GM23338 (cell line): ENCODE results near the gene WDR13. TPM values are rescaled to one million over a fixed set of nuclear protein-coding genes. Genes with fewer than 3 reads are reported as not detected.

Experiments
- ATAC-seq: fragments of 200-7000 bp; cut with Tn5 transposase; 3 replicates; pipeline ENCODE4 v1.9.1; 2020
- DNase-seq: peaks from one replicate; pipeline ENCODE4 v3.0.0-alpha.2; 2015; ENCODE audit warnings: low spot score
- H2AFZ ChIP-seq: fragments of 200-600 bp; sonication (generic); 2 replicates; pipeline ENCODE4 v1.8.0; 2016; ENCODE audit warnings: antibody characterized with exemption, mild to moderate bottlenecking, moderate library complexity
- H3F3A ChIP-seq: fragments of 200-600 bp; sonication (generic); replicated peaks from 2 replicates; pipeline ENCODE4 v1.8.0; 2017; ENCODE audit warnings: antibody characterized with exemption, mixed run types, low read depth
- H3K27ac ChIP-seq: fragments of 200-600 bp; sonication (generic); 2 replicates; pipeline ENCODE4 v1.6.1; 2016; ENCODE audit warnings: low read depth
- H3K27me3 ChIP-seq: fragments of 200-600 bp; sonication (generic); 2 replicates; pipeline ENCODE4 v1.8.0; 2016; ENCODE audit warnings: mild to moderate bottlenecking, mixed run types, moderate library complexity; ENCODE audit not compliant: insufficient read depth
- H3K36me3 ChIP-seq: fragments of 200-600 bp; sonication (generic); 2 replicates; pipeline ENCODE4 v1.8.0; 2016; ENCODE audit warnings: mild to moderate bottlenecking; ENCODE audit not compliant: insufficient read depth
- H3K4me1 ChIP-seq: fragments of 200-600 bp; sonication (generic); 2 replicates; pipeline ENCODE4 v1.8.0; 2016; ENCODE audit warnings: mild to moderate bottlenecking, moderate library complexity; ENCODE audit not compliant: insufficient read depth
- H3K4me2 ChIP-seq: fragments of 200-600 bp; sonication (generic); 2 replicates; pipeline ENCODE4 v1.7.1; 2017; ENCODE audit warnings: mixed run types
- H3K4me3 ChIP-seq: fragments of 200-600 bp; sonication (generic); 2 replicates; pipeline ENCODE4 v1.6.1; 2016; ENCODE audit warnings: mixed run types
- H3K79me2 ChIP-seq: fragments of 200-600 bp; sonication (generic); replicated peaks from 2 replicates; pipeline ENCODE4 v1.8.0; 2017; ENCODE audit warnings: mild to moderate bottlenecking; ENCODE audit not compliant: insufficient read depth
- H3K9me2 ChIP-seq: fragments of 200-600 bp; sonication (generic); 2 replicates; pipeline ENCODE4 v1.8.0; 2017; ENCODE audit not compliant: insufficient read depth
- H4K20me1 ChIP-seq: fragments of 200-600 bp; sonication (generic); replicated peaks from 2 replicates; pipeline ENCODE4 v1.8.0; 2017; ENCODE audit warnings: mild to moderate bottlenecking; ENCODE audit not compliant: insufficient read depth
- H3K27ac Mint-ChIP-seq: 2 replicates; pipeline ENCODE4 v1.8.0; 2020; ENCODE audit warnings: inconsistent platforms, mild to moderate bottlenecking, moderate library complexity, mixed read lengths
- H3K27me3 Mint-ChIP-seq: 3 replicates; pipeline ENCODE4 v1.8.0; 2022; ENCODE audit warnings: low read depth, mild to moderate bottlenecking, moderate library complexity, mixed read lengths, inconsistent platforms; ENCODE audit not compliant: insufficient read depth, poor library complexity
- H3K36me3 Mint-ChIP-seq: 3 replicates; pipeline ENCODE4 v1.8.0; 2021; ENCODE audit warnings: low read depth, mild to moderate bottlenecking, inconsistent platforms, moderate library complexity, mixed read lengths
- H3K4me1 Mint-ChIP-seq: 3 replicates; pipeline ENCODE4 v1.8.0; 2020; ENCODE audit warnings: mild to moderate bottlenecking, inconsistent platforms, mixed read lengths
- H3K4me3 Mint-ChIP-seq: 3 replicates; pipeline ENCODE4 v1.8.0; 2021; ENCODE audit warnings: moderate library complexity, mild to moderate bottlenecking, inconsistent platforms, mixed read lengths
- H3K9me3 Mint-ChIP-seq: 3 replicates; pipeline ENCODE4 v1.8.0; 2020; ENCODE audit warnings: moderate library complexity, mild to moderate bottlenecking, inconsistent platforms, mixed read lengths
- CREB1 ChIP-seq: fragments of 250-450 bp; sonication (Bioruptor Pico); IDR thresholded peaks from 2 replicates; pipeline ENCODE4 v1.5.0; 2020; ENCODE audit warnings: low read depth, mild to moderate bottlenecking, moderate library complexity
- CTCF ChIP-seq, 2 experiments: fragments of 200-600 bp in 1 of 2; sonication (generic) in 1 of 2; conservative IDR thresholded peaks; 2 replicates each; pipeline versions ENCODE4 v1.5.1 to v1.6.1; 2016 to 2017; ENCODE audit warnings: antibody characterized with exemption in 2 of 2, low read depth in 2 of 2, mild to moderate bottlenecking in 2 of 2, moderate library complexity in 1 of 2
- ETS1 ChIP-seq: IDR thresholded peaks from 2 replicates; pipeline ENCODE4 v1.6.1; 2016; ENCODE audit warnings: antibody characterized with exemption
- EZH2 ChIP-seq: fragments of 200-600 bp; sonication (generic); IDR thresholded peaks from one replicate; pipeline ENCODE4 v1.8.0; 2017; ENCODE audit warnings: antibody characterized with exemption, mild to moderate bottlenecking, low read depth; ENCODE audit not compliant: unreplicated experiment
- EZH2phosphoT487 ChIP-seq: fragments of 200-600 bp; sonication (generic); IDR thresholded peaks from one replicate; pipeline ENCODE4 v1.8.1; 2018; ENCODE audit warnings: antibody characterized with exemption; ENCODE audit not compliant: unreplicated experiment
- JUNB ChIP-seq: IDR thresholded peaks from one replicate; pipeline ENCODE4 v1.6.1; 2016; ENCODE audit warnings: antibody characterized with exemption; ENCODE audit not compliant: unreplicated experiment
- NANOG ChIP-seq: IDR thresholded peaks from 2 replicates; pipeline ENCODE4 v1.6.1; 2016; ENCODE audit warnings: antibody characterized with exemption, borderline replicate concordance
- POLR2AphosphoS5 ChIP-seq: IDR thresholded peaks from 2 replicates; pipeline ENCODE4 v1.6.1; 2016; ENCODE audit warnings: antibody characterized with exemption, low read depth
- REST ChIP-seq: IDR thresholded peaks from one replicate; pipeline ENCODE4 v1.6.1; 2018; ENCODE audit warnings: antibody characterized with exemption; ENCODE audit not compliant: unreplicated experiment
- STAT1 ChIP-seq: IDR thresholded peaks from one replicate; pipeline ENCODE4 v1.6.1; 2016; ENCODE audit warnings: antibody characterized with exemption; ENCODE audit not compliant: unreplicated experiment
- ZNF114 ChIP-seq: fragments of 250-450 bp; sonication (Bioruptor Pico); IDR thresholded peaks from 2 replicates; pipeline ENCODE4 v1.5.0; 2020; ENCODE audit warnings: mild to moderate bottlenecking, moderate library complexity
- ZNF331 ChIP-seq: fragments of 250-450 bp; sonication (Bioruptor Pico); IDR thresholded peaks from 2 replicates; pipeline ENCODE4 v1.5.0; 2020; ENCODE audit warnings: low read depth, mild to moderate bottlenecking, moderate library complexity
- ZNF462 ChIP-seq: fragments of 250-450 bp; sonication (Bioruptor Pico); IDR thresholded peaks from 2 replicates; pipeline ENCODE4 v1.5.0; 2020; ENCODE audit warnings: mild to moderate bottlenecking, moderate library complexity
- polyA plus RNA-seq: library from polyadenylated mRNA; unstranded; fragments of >200 nt; fragmentation: Nextera tagmentation; extraction: Ambion mirVana; gene quantifications from 2 replicates; pipeline ENCODE4 v1.2.1, GENCODE V29; 2016
- total RNA-seq: library from RNA; depleted of rRNA; stranded (reverse); fragments of >200 nt; shearing (Covaris generic); gene quantifications from 2 replicates; pipeline ENCODE4 v1.2.3, GENCODE V29; 2014

Gene WDR13
- total and polyA plus RNA-seq, 2 experiments from 2014 or later, result 24.2 to 24.9 TPM

GRCh38 chrX:48599341-48599740 lies 2.0 kb downstream of the WDR13 start:
- no peaks in the 10 kb centered on the region for H3K9me3 Mint-ChIP-seq
- no peak for TF ChIP-seq REST
- no peak for TF ChIP-seq ZNF114 (CRISPR knock-in tag)
- no peak for TF ChIP-seq STAT1
- TF ChIP-seq EZH2, result no peak
- TF ChIP-seq NANOG, result no peak
- no peak for TF ChIP-seq JUNB
- no peak for TF ChIP-seq POLR2AphosphoS5
- TF ChIP-seq ETS1, result no peak
- no peak for TF ChIP-seq CREB1 (CRISPR knock-in tag)
- no peak for TF ChIP-seq CTCF (conservative IDR thresholded peaks at IDR 0.05; ENCODE audit: low read depth in 2 of 2)
- no peak for TF ChIP-seq EZH2phosphoT487
- TF ChIP-seq ZNF331 (CRISPR knock-in tag), result no peak
- no peak for TF ChIP-seq ZNF462 (CRISPR knock-in tag)

More at GRCh38 chrX:48599341-48599740, 2.0 kb downstream of the WDR13 start:
- Histone ChIP-seq H3K79me2 (no peaks in the 10 kb centered on the region), H3K4me1 (no peaks in the 10 kb centered on the region), H3K27ac (no peak overlapping the region), H3K27me3 (no peaks in the 10 kb centered on the region), H3K4me2 (no peak overlapping the region), H3F3A (no peaks in the 10 kb centered on the region), H2AFZ (no peak overlapping the region), H3K4me3 (no peak overlapping the region), H3K36me3 (no peaks in the 10 kb centered on the region), H4K20me1 (no peaks in the 10 kb centered on the region), H3K9me2 (no peaks in the 10 kb centered on the region)
- Mint-ChIP-seq H3K27me3 (peaks cover 6% of the 10 kb centered on the region), H3K36me3 (no peaks in the 10 kb centered on the region; the same call in 2 of the 3 replicates), H3K4me1 (peaks cover 5% of the 10 kb centered on the region; the same call in 2 of the 3 replicates), H3K27ac (no peak overlapping the region), H3K4me3 (no peak overlapping the region)
- ATAC-seq (no peak), DNase-seq (no peak)
